HG03060 (cell line): ENCODE results near the gene MCHR2.
"Not testable (repeated sequence)": the region's sequence is repeated elsewhere in the genome, so short reads cannot be mapped to it uniquely, and the experiment has no call there.

Experiments used
- ATAC-seq: cut with Tn5 transposase; IDR thresholded peaks from one replicate; pipeline ENCODE4 v1.9.1; 2021; ENCODE audit warnings: low read depth, moderate number of reproducible peaks; ENCODE audit not compliant: unreplicated experiment

The MCHR2 gene, protein sequence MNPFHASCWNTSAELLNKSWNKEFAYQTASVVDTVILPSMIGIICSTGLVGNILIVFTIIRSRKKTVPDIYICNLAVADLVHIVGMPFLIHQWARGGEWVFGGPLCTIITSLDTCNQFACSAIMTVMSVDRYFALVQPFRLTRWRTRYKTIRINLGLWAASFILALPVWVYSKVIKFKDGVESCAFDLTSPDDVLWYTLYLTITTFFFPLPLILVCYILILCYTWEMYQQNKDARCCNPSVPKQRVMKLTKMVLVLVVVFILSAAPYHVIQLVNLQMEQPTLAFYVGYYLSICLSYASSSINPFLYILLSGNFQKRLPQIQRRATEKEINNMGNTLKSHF

GRCh38 chr6:99993533-99994251, at the start of gene MCHR2:
Gene MCHR2, minus strand, starts transcription at chr6:99994223. Its CDS starts 38,076 bp downstream, at chr6:99956147.
- no peak for ATAC-seq

GRCh38 chr6:100038546-100038945, 44.5 kb upstream of the MCHR2 start:
- ATAC-seq, result not testable (repeated sequence)

DNA sequence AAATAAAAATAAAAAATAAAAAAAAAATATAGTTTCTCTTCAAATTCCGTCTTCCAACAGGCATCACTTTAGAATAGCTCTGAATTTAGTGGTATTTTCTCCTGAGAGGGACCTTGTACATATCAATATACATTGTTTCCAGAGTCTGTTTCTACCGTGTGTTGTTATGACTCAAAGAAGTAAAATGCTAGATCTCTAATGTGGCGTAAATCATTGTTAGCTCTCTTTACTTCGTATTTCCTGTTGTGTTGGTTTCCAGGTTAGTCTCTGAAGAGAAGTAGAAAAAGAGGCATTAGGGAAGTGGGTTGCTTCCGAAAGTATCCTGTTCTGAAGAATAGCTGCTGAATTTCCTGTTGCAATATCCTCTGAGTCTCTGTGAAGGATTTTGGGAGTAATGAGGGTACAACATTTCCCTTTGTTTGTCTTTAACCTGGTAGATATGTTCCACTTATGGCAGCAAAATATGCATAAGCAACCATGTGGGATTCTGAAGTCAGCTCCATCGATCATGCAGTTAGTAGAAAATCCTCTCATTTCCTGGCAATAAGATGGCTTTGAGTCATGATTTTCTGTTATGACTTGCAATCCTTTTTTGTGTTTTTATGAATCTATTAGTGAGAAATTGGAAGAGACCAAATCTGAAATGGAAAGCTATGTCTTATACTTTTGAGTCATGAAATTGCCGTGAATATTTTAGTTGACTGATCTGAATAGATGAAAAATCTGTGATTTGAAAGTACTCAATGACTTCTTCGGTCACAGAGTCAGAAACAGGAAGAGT, 42.0 kb upstream of the MCHR2 start:
- no peak for ATAC-seq

DNA sequence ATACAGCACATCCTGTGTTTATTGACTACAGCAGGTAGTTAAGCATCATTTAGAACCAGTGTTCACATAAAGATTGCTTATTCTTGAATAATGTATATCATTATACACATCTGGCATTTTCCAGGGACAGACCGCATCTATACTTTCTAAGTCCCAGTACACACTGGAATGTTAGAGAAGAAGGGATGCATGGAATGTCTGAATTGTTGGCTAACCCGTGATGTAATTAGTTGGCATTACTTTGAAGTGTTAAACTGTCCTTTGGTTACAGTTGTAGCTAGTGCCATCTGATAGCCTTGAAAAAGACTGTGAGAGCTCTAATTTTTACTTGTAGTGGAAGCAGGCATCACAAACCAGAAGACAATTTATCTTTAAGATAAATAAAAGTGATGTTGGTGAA, 29.8 kb upstream of the MCHR2 start:
- ATAC-seq, result no peak

GRCh38 chr6:100022847-100023246, 28.8 kb upstream of the MCHR2 start:
- ATAC-seq, result no peak

DNA sequence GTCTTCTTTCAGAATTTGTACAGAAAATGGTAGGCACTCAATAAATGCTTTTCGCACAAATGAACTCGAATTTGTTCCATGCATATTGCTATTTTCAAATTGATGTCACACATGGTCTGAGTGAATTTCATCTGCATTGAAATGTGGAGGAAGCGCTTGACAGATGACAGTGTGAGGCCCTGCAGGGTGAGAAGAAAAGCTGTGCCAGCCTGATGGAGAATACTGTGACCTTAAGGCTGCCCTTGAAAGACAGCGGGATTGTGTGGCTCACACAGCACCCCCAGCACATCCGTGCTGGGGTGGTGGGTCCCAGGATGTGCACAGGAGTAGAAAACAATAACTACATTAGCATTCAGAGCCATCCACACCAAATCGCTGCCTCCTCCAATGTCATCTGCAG, 14.8 kb upstream of the MCHR2 start:
- no peak for ATAC-seq

GRCh38 chr6:100001915-100002388, 7.9 kb upstream of the MCHR2 start:
- ATAC-seq, result peak; percentile 96

DNA sequence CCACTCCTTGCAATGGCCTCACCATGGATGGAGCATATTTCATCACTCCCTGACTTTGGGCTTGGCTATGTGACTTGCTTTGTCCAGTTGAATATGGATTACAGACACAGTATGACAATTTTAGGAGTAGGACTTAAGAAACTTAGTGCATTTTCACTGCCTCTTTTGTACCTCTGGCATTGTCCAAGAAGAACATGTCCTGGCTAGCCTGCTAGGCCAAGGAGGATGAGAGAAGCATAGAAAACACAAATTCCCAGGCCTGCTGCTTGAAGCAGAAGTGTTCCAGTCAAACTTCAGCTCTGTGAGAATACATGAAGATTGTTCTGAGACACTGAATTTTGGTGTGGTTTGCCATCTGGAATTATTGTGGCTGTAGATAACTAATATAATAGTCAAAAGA, 3.1 kb upstream of the MCHR2 start:
- ATAC-seq, result no peak

GRCh38 chr6:99995916-99996315, 1.9 kb upstream of the MCHR2 start:
- no peak for ATAC-seq

GRCh38 chr6:99993146-99993532, 884 bp downstream of the MCHR2 start:
- ATAC-seq, result no peak

DNA sequence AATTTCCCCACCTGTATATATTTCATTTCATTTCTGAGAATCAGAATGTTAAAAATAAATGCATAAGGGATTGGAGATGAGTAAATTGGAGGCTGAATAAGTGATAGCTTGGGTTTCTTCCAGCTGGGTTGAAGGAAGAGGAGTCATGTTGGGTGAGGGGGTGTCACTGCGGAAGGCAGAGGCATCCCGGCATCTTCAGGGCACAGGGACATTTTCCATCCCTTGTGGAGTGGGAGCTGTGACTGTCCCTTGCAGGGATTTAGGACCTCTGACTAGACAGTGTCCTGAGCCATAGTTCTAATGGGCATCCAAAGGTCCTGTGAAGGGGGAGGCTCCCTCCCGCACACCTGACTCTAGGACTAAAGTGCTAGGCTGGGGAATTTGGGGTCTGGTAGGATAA, 2.1 kb downstream of the MCHR2 start:
- ATAC-seq, result no peak

GRCh38 chr6:99980741-99981140, 13.3 kb downstream of the MCHR2 start:
- no peak for ATAC-seq

DNA sequence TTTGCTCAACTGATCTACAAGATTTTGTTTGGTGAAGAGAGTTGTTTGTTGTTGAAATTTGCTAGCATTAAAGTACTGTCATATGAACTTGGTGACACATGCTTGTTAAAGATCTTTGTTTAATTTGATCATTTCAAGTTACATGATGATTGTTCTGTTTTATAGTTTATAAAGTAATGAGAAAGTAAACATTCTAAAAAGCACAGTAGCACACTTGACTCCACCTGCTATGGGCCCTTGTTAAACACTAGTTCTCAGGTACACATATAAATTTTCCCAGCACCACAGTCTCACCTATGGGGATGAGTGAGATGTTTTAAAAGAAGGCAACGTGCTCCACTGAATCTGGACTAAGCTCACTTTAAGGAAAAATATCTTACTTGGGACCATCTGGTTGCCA, 14.1 kb downstream of the MCHR2 start:
- no peak for ATAC-seq

DNA sequence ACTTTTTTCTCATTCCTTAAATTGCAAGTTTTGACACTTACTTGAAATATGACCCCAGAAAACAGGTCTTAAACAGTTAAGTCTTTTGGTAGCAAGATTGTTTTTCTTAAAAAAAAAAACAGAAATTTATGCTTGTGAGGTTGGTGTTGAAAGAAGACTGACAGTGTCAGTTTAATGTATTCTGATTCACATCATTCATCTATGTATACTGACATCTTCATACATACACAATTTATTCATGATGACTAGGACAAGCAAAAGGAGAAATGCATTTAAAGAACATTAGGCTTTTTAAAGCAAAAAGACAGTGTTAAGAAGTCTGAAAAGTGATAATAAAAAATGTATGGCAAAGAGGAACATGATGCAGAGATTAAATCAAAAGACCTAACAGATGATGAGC, 27.0 kb downstream of the MCHR2 start:
- ATAC-seq, result no peak

DNA sequence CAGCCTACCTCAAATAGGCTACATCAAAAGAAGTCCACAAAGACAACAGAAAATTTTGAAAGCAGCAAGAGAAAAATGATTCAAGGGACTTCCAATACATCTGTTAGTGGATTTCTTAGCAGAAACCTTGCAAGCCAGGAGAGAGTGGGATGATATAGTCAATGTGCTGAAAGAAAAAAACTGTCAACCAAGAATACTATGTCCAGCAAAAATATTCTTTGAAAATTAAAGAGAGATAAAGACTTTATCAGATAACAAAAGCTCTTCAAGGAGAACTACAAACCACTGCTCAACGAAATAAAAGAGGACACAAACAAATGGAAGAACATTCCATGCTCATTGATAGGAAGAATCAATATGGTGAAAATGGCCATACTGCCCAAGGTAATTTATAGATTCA, 34.0 kb downstream of the MCHR2 start:
- no peak for ATAC-seq

GRCh38 chr6:99951016-99951805, 42.8 kb downstream of the MCHR2 start:
- no peak for ATAC-seq

- ATAC-seq, result no peak
Observed at GRCh38 chr6:99946005-99946404, 48.0 kb downstream of the MCHR2 start.

DNA sequence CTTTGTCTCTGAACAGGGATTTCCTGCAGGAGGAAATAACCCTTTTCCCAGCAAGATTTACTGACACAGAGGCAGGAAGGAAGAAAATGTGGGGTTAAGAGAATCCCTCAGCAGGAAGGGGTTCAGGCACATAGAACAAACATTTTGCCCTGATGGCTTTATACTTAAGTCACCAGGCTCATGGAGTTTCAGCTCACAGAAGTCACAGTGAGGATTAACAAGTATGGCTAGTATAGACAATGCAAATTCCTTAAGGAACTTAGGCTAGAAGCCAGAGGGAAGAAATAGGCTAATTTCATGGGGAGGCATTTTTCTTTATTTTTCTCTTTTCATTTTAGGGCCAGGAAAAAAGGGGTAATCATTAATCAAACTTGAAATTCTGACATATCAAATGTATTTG, 50.2 kb downstream of the MCHR2 start:
- no peak for ATAC-seq

DNA sequence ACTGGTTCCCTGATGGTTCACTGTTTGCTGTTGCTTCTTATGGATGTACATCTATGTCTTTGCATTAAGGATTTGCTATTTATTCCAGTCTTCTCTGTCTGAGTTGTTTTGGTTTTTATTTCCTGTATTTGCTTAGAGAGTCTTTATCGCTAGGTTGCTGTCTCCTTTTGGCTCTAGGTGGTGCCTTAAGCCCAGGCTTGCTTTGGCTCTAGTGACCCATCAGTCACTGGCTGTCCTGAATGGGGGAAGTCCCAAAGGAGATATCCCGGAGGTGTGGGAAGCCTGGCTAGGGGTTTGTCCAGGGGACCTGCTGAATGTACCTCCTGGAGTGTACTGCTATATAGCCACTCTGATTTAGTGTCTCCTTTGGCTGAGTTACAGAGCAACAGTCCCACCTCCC, 53.4 kb downstream of the MCHR2 start:
- ATAC-seq, result no peak

- no peak for ATAC-seq
Observed at GRCh38 chr6:99933129-99933528, 60.9 kb downstream of the MCHR2 start.
